H9 (cell line): ENCODE data around the gene IKBKG. TPM values are rescaled to one million over a fixed set of nuclear protein-coding genes. Genes with fewer than 3 reads are reported as not detected.
"Not testable (repeated sequence)": the region's sequence is repeated elsewhere in the genome, so short reads cannot be mapped to it uniquely, and the experiment has no call there.

Source experiments
- DNase-seq: peaks from one replicate; pipeline ENCODE4 v3.0.0-alpha.2; 2017
- H2AFZ ChIP-seq: one replicate; pipeline ENCODE4 v1.6.1; 2013; ENCODE audit warnings: mild to moderate bottlenecking, low read length, control low read depth, moderate library complexity
- H2AK5ac ChIP-seq: 2 replicates; pipeline ENCODE4 v1.6.1; 2013; ENCODE audit warnings: low read length, control low read depth, mixed read lengths; ENCODE audit not compliant: insufficient read length
- H2BK120ac ChIP-seq: one replicate; pipeline ENCODE4 v1.6.1; 2013; ENCODE audit warnings: low read depth, mild to moderate bottlenecking, low read length, control low read depth, inconsistent platforms; ENCODE audit not compliant: poor library complexity, severe bottlenecking
- H2BK12ac ChIP-seq: 2 replicates; pipeline ENCODE4 v1.6.1; 2013; ENCODE audit warnings: low read length, control low read depth, mixed read lengths, low read depth; ENCODE audit not compliant: insufficient read length
- H2BK15ac ChIP-seq: 2 replicates; pipeline ENCODE4 v1.6.1; 2013; ENCODE audit warnings: low read depth, low read length, control low read depth
- H2BK20ac ChIP-seq: one replicate; pipeline ENCODE4 v1.6.1; 2013; ENCODE audit warnings: low read depth, mild to moderate bottlenecking, low read length, control low read depth, inconsistent platforms; ENCODE audit not compliant: poor library complexity, severe bottlenecking
- H2BK5ac ChIP-seq: 2 replicates; pipeline ENCODE4 v1.6.1; 2013; ENCODE audit warnings: low read length, control low read depth, mixed read lengths; ENCODE audit not compliant: insufficient read length
- H3K14ac ChIP-seq: 2 replicates; pipeline ENCODE4 v1.6.1; 2013; ENCODE audit warnings: low read length, control low read depth; ENCODE audit not compliant: insufficient read depth
- H3K18ac ChIP-seq: 2 replicates; pipeline ENCODE4 v1.6.1; 2013; ENCODE audit warnings: low read depth, mild to moderate bottlenecking, mixed read lengths, low read length, control low read depth; ENCODE audit not compliant: insufficient read length
- H3K23ac ChIP-seq: 2 replicates; pipeline ENCODE4 v1.6.1; 2013; ENCODE audit warnings: low read length, control low read depth, mixed read lengths, low read depth; ENCODE audit not compliant: insufficient read length
- H3K23me2 ChIP-seq: 2 replicates; pipeline ENCODE4 v1.6.1; 2013; ENCODE audit warnings: low read depth, mild to moderate bottlenecking, mixed read lengths, low read length, control low read depth; ENCODE audit not compliant: insufficient read length, poor library complexity, severe bottlenecking
- H3K27ac ChIP-seq: 2 replicates; pipeline ENCODE4 v1.5.1; 2013; ENCODE audit warnings: low read length, control low read depth, mixed read lengths, low read depth; ENCODE audit not compliant: insufficient read length
- H3K27me3 ChIP-seq: 2 replicates; pipeline ENCODE4 v1.6.1; 2013; ENCODE audit warnings: low read length, control low read depth, inconsistent platforms; ENCODE audit not compliant: insufficient read depth
- H3K4ac ChIP-seq: 2 replicates; pipeline ENCODE4 v1.6.1; 2013; ENCODE audit warnings: low read depth, mild to moderate bottlenecking, control low read depth, inconsistent platforms, low read length, moderate library complexity
- H3K4me1 ChIP-seq: 2 replicates; pipeline ENCODE4 v1.6.1; 2013; ENCODE audit warnings: low read length, control low read depth, inconsistent platforms; ENCODE audit not compliant: insufficient read depth
- H3K4me2 ChIP-seq: 2 replicates; pipeline ENCODE4 v1.6.1; 2013; ENCODE audit warnings: low read length, control low read depth, mixed read lengths; ENCODE audit not compliant: insufficient read length, insufficient read depth
- H3K56ac ChIP-seq: 2 replicates; pipeline ENCODE4 v1.6.1; 2013; ENCODE audit warnings: low read depth, mild to moderate bottlenecking, mixed read lengths, low read length, control low read depth; ENCODE audit not compliant: insufficient read length
- H3K79me1 ChIP-seq: 2 replicates; pipeline ENCODE4 v1.6.1; 2013; ENCODE audit warnings: low read depth, mild to moderate bottlenecking, moderate library complexity, low read length, control low read depth, inconsistent platforms; ENCODE audit not compliant: insufficient read depth, poor library complexity, severe bottlenecking
- H3K79me2 ChIP-seq: 2 replicates; pipeline ENCODE4 v1.6.1; 2013; ENCODE audit warnings: low read length, control low read depth, inconsistent platforms; ENCODE audit not compliant: insufficient read depth
- H3K9ac ChIP-seq: 2 replicates; pipeline ENCODE4 v1.6.1; 2013; ENCODE audit warnings: low read length, control low read depth, mixed read lengths; ENCODE audit not compliant: insufficient read length; ENCODE audit errors: extremely low read depth
- H3K9me3 ChIP-seq: one replicate; pipeline ENCODE4 v1.6.1; 2013; ENCODE audit warnings: low read depth, low read length, inconsistent platforms; ENCODE audit not compliant: control insufficient read depth
- H3T11ph ChIP-seq: one replicate; pipeline ENCODE4 v1.6.1; 2013; ENCODE audit warnings: mild to moderate bottlenecking, low read length, control low read depth, inconsistent platforms
- H4K20me1 ChIP-seq: one replicate; pipeline ENCODE4 v1.6.1; 2013; ENCODE audit not compliant: control insufficient read depth, insufficient read length, insufficient read depth
- H4K5ac ChIP-seq: 2 replicates; pipeline ENCODE4 v1.6.1; 2013; ENCODE audit warnings: low read depth, mild to moderate bottlenecking, mixed read lengths, low read length, control low read depth; ENCODE audit not compliant: insufficient read length
- H4K8ac ChIP-seq: replicated peaks from 2 replicates; pipeline ENCODE4 v1.6.1; 2013; ENCODE audit warnings: low read length, control low read depth, mixed read lengths, low read depth; ENCODE audit not compliant: insufficient read length
- H4K91ac ChIP-seq: 2 replicates; pipeline ENCODE4 v1.6.1; 2013; ENCODE audit warnings: low read depth, mild to moderate bottlenecking, moderate library complexity, mixed read lengths, low read length, control low read depth; ENCODE audit not compliant: insufficient read length
- H3K27ac Mint-ChIP-seq, 3 experiments: 2 replicates in 2 of 3; 3 replicates in 1 of 3; pipeline ENCODE4 v1.8.0; 2020 to 2021; ENCODE audit warnings: mixed read lengths in 3 of 3, mild to moderate bottlenecking in 1 of 3, moderate library complexity in 1 of 3
- H3K27me3 Mint-ChIP-seq: 2 replicates; pipeline ENCODE4 v1.8.0; 2021; ENCODE audit warnings: low read depth, mild to moderate bottlenecking, moderate library complexity, mixed read lengths
- H3K36me3 Mint-ChIP-seq, 3 experiments: 2 replicates in 2 of 3; 3 replicates in 1 of 3; pipeline ENCODE4 v1.8.0; 2020 to 2021; ENCODE audit warnings: low read depth in 3 of 3, mixed read lengths in 3 of 3; ENCODE audit not compliant: insufficient read depth in 1 of 3
- H3K4me1 Mint-ChIP-seq, 2 experiments: 2 replicates each; pipeline ENCODE4 v1.8.0; 2020; ENCODE audit warnings: mixed read lengths in 2 of 2
- H3K4me3 Mint-ChIP-seq, 2 experiments: 2 replicates in 1 of 2; 3 replicates in 1 of 2; pipeline ENCODE4 v1.8.0; 2020 to 2021; ENCODE audit warnings: mild to moderate bottlenecking in 2 of 2, mixed read lengths in 2 of 2, moderate library complexity in 1 of 2
- H3K9me3 Mint-ChIP-seq, 2 experiments: 2 replicates in 1 of 2; 3 replicates in 1 of 2; pipeline ENCODE4 v1.8.0; 2020; ENCODE audit warnings: mild to moderate bottlenecking in 2 of 2, mixed read lengths in 2 of 2, moderate library complexity in 1 of 2
- WGBS: extraction: QIAGEN DNeasy Blood & Tissue Kit; methylation state at CpG from one replicate; pipeline ENCODE4 v1.1.7; 2013; ENCODE audit warnings: missing lambda C conversion rate, low lambda C conversion rate, mixed read lengths; ENCODE audit not compliant: insufficient read length; ENCODE audit errors: extremely low coverage; 5-methylcytosine and 5-hydroxymethylcytosine counted together
- total RNA-seq: library from RNA; stranded (reverse); gene quantifications from 2 replicates; pipeline ENCODE4 v1.2.1, GENCODE V29; 2021

The IKBKG gene
- total RNA-seq, 1 experiment from 2014 or later = 17.8 TPM

DNA sequence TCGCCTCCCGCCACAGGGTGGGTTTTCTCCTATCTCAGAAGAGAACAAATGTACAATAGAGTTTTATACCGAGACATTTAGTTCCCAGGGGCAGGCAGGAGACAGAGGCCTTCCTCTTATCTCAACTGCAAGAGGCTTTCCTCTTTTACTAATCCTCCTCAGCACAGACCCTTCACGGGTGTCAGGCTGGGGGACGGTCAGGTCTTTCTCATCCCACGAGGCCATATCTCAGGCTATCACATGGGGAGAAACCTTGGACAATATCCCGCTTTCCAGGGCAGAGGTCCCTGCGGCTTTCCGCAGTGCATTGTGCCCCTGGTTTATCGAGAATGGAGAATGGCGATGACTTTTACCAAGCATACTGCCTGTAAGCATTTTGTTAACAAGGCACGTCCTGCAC is 61.4 kb downstream of the IKBKG start:
- H3K18ac ChIP-seq, H3T11ph ChIP-seq, H3K23ac ChIP-seq, H3K14ac ChIP-seq, H3K79me1 ChIP-seq, H3K79me2 ChIP-seq, H2BK120ac ChIP-seq, H4K91ac ChIP-seq, H2BK5ac ChIP-seq, H4K20me1 ChIP-seq, H2BK15ac ChIP-seq, H4K5ac ChIP-seq, H3K4me1 ChIP-seq, H3K27ac ChIP-seq, H3K9ac ChIP-seq, H4K8ac ChIP-seq, H3K56ac ChIP-seq, H3K4ac ChIP-seq, H3K4me2 ChIP-seq, H3K23me2 ChIP-seq, H2BK12ac ChIP-seq, H3K4me3 Mint-ChIP-seq, H2AK5ac ChIP-seq, DNase-seq, H2AFZ ChIP-seq, H3K27me3 ChIP-seq, H3K36me3 Mint-ChIP-seq, H3K27me3 Mint-ChIP-seq, H2BK20ac ChIP-seq: not testable (repeated sequence)
- WGBS = no CpG with 5 or more reads among the region's 12 CpGs
- Mint-ChIP-seq H3K9me3 (peaks cover 46 to 66% of the 10 kb centered on the region in 2 experiments), H3K27ac (peak overlapping the region in 1 of 3 experiments; percentile 67; a peak in 1 of 7 replicates), H3K4me1 (peaks cover 11 to 18% of the 10 kb centered on the region in 2 experiments)
- H3K9me3 ChIP-seq = peaks cover 15% of the 10 kb centered on the region

DNA sequence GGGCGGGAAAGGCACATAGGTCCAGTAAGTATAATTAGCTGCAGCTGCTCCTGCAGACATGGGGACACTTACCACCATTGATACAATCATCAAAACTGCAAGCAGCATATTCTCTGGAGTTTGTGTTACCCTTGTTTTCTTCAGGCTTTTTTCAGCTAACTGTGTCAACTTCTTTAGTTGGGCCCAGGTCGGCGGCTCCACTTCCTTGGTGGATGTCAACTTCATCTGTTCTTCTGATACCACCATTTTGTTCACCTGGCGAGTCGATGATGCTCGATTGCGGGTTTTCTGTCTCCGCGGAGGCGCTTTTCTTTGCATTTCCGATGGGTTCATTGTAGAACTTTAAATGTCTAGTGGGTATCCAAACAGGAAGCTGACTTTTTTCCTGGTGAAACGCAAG is 63.7 kb downstream of the IKBKG start:
- peaks cover 27 to 51% of the 10 kb centered on the region in 2 experiments for H3K9me3 Mint-ChIP-seq
- no CpG with 5 or more reads among the region's 12 CpGs for WGBS

More for the DNA sequence above, 63.7 kb downstream of the IKBKG start:
- not testable (repeated sequence) for H3K14ac ChIP-seq, H3K9ac ChIP-seq, H2BK20ac ChIP-seq, H4K20me1 ChIP-seq, H2AK5ac ChIP-seq, H3K27me3 ChIP-seq, H3K36me3 Mint-ChIP-seq, H3K27ac ChIP-seq, H2BK5ac ChIP-seq, H3K4ac ChIP-seq, H3K79me1 ChIP-seq, H2BK15ac ChIP-seq, H2BK120ac ChIP-seq, H3K4me1 ChIP-seq, H3K27me3 Mint-ChIP-seq, H3K56ac ChIP-seq, H3K79me2 ChIP-seq, H4K8ac ChIP-seq, H3K27ac Mint-ChIP-seq, H4K91ac ChIP-seq, DNase-seq, H3T11ph ChIP-seq, H3K9me3 ChIP-seq, H3K4me2 ChIP-seq, H2AFZ ChIP-seq, H3K23ac ChIP-seq, H3K4me3 Mint-ChIP-seq, H4K5ac ChIP-seq, H2BK12ac ChIP-seq, H3K18ac ChIP-seq, H3K23me2 ChIP-seq
- peaks cover 8 to 14% of the 10 kb centered on the region in 2 experiments; a peak in 3 of 4 replicates for H3K4me1 Mint-ChIP-seq
